Mesenchymal stem cell (in vitro differentiated cells and primary cell): Measurements from ENCODE around the gene TCEAL3.

Source experiments
- DNase-seq: peaks from one replicate; pipeline ENCODE4 v3.0.0-alpha.2; 2013
- H2AFZ ChIP-seq: one replicate; pipeline ENCODE4 v1.6.1; 2013; ENCODE audit warnings: low read depth, mild to moderate bottlenecking, control low read depth, inconsistent platforms, low read length, moderate library complexity
- H2AK5ac ChIP-seq: 2 replicates; pipeline ENCODE4 v1.6.1; 2013; ENCODE audit warnings: low read length, moderate library complexity, mild to moderate bottlenecking, inconsistent platforms; ENCODE audit not compliant: severe bottlenecking
- H2BK120ac ChIP-seq: one replicate; pipeline ENCODE4 v1.6.1; 2013; ENCODE audit warnings: low read depth, mild to moderate bottlenecking, inconsistent platforms, low read length, moderate library complexity
- H2BK12ac ChIP-seq, 2 experiments: one replicate each; pipeline ENCODE4 v1.6.1; 2013; ENCODE audit warnings: inconsistent platforms in 2 of 2, low read length in 2 of 2, mild to moderate bottlenecking in 2 of 2, moderate library complexity in 2 of 2, control low read depth in 1 of 2
- H2BK15ac ChIP-seq: one replicate; pipeline ENCODE4 v1.6.1; 2013; ENCODE audit warnings: mild to moderate bottlenecking, low read depth, inconsistent platforms; ENCODE audit not compliant: poor library complexity, severe bottlenecking
- H2BK5ac ChIP-seq: 2 replicates; pipeline ENCODE4 v1.6.1; 2013; ENCODE audit warnings: low read depth, mild to moderate bottlenecking, low read length, control low read depth, inconsistent platforms; ENCODE audit not compliant: poor library complexity, severe bottlenecking
- H3K14ac ChIP-seq, 2 experiments: one replicate each; pipeline ENCODE4 v1.6.1; 2013; ENCODE audit warnings: inconsistent platforms in 2 of 2, low read length in 2 of 2, control low read depth in 1 of 2, mild to moderate bottlenecking in 1 of 2, moderate library complexity in 1 of 2
- H3K18ac ChIP-seq, 2 experiments: one replicate each; pipeline ENCODE4 v1.6.1; 2013; ENCODE audit warnings: inconsistent platforms in 2 of 2, low read length in 2 of 2, control low read depth in 1 of 2, low read depth in 1 of 2, mild to moderate bottlenecking in 1 of 2
- H3K23ac ChIP-seq, 2 experiments: one replicate each; pipeline ENCODE4 v1.6.1; 2013; ENCODE audit warnings: inconsistent platforms in 2 of 2, low read length in 2 of 2, mild to moderate bottlenecking in 2 of 2, moderate library complexity in 2 of 2, control low read depth in 1 of 2
- H3K27ac ChIP-seq: 2 replicates; pipeline ENCODE4 v1.5.1; 2013; ENCODE audit warnings: mild to moderate bottlenecking, moderate library complexity, low read length, control low read depth, inconsistent platforms; ENCODE audit not compliant: poor library complexity, severe bottlenecking
- H3K27me3 ChIP-seq, 2 experiments: 2 replicates each; pipeline versions ENCODE4 v1.6.1 to v1.7.0; 2013; ENCODE audit warnings: low read length in 2 of 2, mild to moderate bottlenecking in 2 of 2, moderate library complexity in 2 of 2, control low read depth in 1 of 2, inconsistent platforms in 1 of 2; ENCODE audit not compliant: control insufficient read depth in 1 of 2, insufficient read depth in 1 of 2
- H3K36me3 ChIP-seq, 2 experiments: 2 replicates each; pipeline versions ENCODE4 v1.6.1 to v1.7.0; 2013; ENCODE audit warnings: low read length in 2 of 2, control low read depth in 1 of 2, inconsistent platforms in 1 of 2, low read depth in 1 of 2, mild to moderate bottlenecking in 1 of 2; ENCODE audit not compliant: insufficient read depth in 2 of 2, control insufficient read depth in 1 of 2
- H3K4ac ChIP-seq, 2 experiments: one replicate each; pipeline ENCODE4 v1.6.1; 2013; ENCODE audit warnings: inconsistent platforms in 2 of 2, low read length in 2 of 2, mild to moderate bottlenecking in 2 of 2, moderate library complexity in 2 of 2, control low read depth in 1 of 2, low read depth in 1 of 2
- H3K4me1 ChIP-seq: 2 replicates; pipeline ENCODE4 v1.6.1; 2013; ENCODE audit warnings: low read depth, low read length, control low read depth; ENCODE audit not compliant: control insufficient read depth, insufficient read depth
- H3K4me2 ChIP-seq: 2 replicates; pipeline ENCODE4 v1.6.1; 2013; ENCODE audit warnings: low read length, mild to moderate bottlenecking, inconsistent platforms; ENCODE audit not compliant: poor library complexity, severe bottlenecking
- H3K4me3 ChIP-seq, 2 experiments: 2 replicates each; pipeline versions ENCODE4 v1.5.1 to v1.7.0; 2013; ENCODE audit warnings: low read length in 2 of 2, mild to moderate bottlenecking in 2 of 2, control low read depth in 1 of 2, low read depth in 1 of 2; ENCODE audit not compliant: insufficient read depth in 1 of 2
- H3K79me1 ChIP-seq: replicated peaks from 2 replicates; pipeline ENCODE4 v1.6.1; 2013; ENCODE audit warnings: mild to moderate bottlenecking, control low read depth, low read length, inconsistent platforms; ENCODE audit not compliant: poor library complexity, severe bottlenecking
- H3K9ac ChIP-seq: 2 replicates; pipeline ENCODE4 v1.7.0; 2013; ENCODE audit warnings: mild to moderate bottlenecking, low read length, moderate library complexity
- H3K9me3 ChIP-seq: 2 replicates; pipeline ENCODE4 v1.7.0; 2013; ENCODE audit warnings: mild to moderate bottlenecking, low read length; ENCODE audit not compliant: control insufficient read depth
- H4K8ac ChIP-seq: one replicate; pipeline ENCODE4 v1.6.1; 2013; ENCODE audit warnings: inconsistent platforms, mild to moderate bottlenecking, low read length, moderate library complexity
- H4K91ac ChIP-seq: one replicate; pipeline ENCODE4 v1.6.1; 2013; ENCODE audit warnings: mild to moderate bottlenecking, low read length, inconsistent platforms
- WGBS: methylation state at CpG from one replicate; pipeline ENCODE4 v1.1.7; 2013; ENCODE audit warnings: mixed read lengths; 5-methylcytosine and 5-hydroxymethylcytosine counted together

The TCEAL3 gene

DNA sequence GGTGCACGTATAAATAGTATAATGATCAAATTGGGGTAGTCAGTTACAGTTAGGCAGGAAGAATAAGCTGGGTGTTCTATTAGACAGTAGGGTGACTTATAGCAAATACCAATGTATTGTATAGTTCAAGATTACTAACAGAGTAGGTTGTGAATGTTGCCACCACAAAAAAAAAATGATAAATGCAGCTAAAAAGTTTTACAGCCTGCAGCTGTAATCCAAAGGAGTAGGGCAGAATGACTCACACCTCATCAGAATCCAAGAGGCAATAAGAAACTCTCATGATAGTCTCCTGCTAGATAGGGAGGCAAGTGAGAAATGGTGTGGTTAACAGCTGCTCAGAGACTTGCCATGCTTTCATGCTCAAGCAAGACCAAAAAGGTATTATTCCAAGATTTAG, 42.0 kb upstream of the TCEAL3 start:
- H2AK5ac ChIP-seq, result no peak overlapping the region
- no peak overlapping the region for H3K27ac ChIP-seq
- H3K18ac ChIP-seq, result no peak overlapping the region
- 86% methylated on average over 1 of the region's 1 CpG for WGBS
- no peak overlapping the region for H2BK12ac ChIP-seq
- H2BK15ac ChIP-seq, result no peak overlapping the region
- H3K9ac ChIP-seq, result no peak overlapping the region
- no peak overlapping the region for H3K23ac ChIP-seq
- no peak overlapping the region for H3K4ac ChIP-seq
- H3K36me3 ChIP-seq, result no peaks in the 10 kb centered on the region
- H4K8ac ChIP-seq, result no peak overlapping the region
- no peak overlapping the region for H3K14ac ChIP-seq
- peaks cover 0 to 14% of the 10 kb centered on the region in 2 experiments for H3K27me3 ChIP-seq
- H3K4me1 ChIP-seq, result no peaks in the 10 kb centered on the region
- H3K9me3 ChIP-seq, result no peaks in the 10 kb centered on the region
- no peak overlapping the region for H2BK120ac ChIP-seq
- no peak overlapping the region for H3K4me3 ChIP-seq
- H2BK5ac ChIP-seq, result no peak overlapping the region
- no peak overlapping the region for H4K91ac ChIP-seq
- no peaks in the 10 kb centered on the region for H3K79me1 ChIP-seq
- no peak overlapping the region for H2AFZ ChIP-seq
- DNase-seq, result peak; percentile 14
- no peak overlapping the region for H3K4me2 ChIP-seq

DNA sequence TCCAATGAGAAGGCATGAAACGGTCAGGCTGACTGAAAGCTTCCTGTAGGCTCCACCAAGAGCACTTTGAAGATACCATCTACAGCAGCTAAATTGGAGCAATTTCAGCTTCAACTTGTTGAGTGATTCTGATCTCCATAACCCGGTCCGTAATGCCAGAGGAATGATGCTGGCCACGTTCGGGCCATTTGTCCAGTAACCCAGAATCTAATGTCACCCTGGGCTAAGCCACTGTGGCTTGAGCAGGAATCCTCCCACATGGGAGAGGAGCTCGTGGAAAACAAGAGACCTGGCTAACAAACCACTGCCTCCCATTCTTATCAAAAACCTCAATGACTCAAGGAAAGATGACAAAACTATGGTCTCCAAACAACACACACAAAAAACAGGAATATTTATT, 36.6 kb upstream of the TCEAL3 start:
- H3K4me1 ChIP-seq, result no peaks in the 10 kb centered on the region
- H2BK5ac ChIP-seq, result no peak overlapping the region
- H3K4me2 ChIP-seq, result no peak overlapping the region
- no peak overlapping the region for H3K9ac ChIP-seq
- H3K4me3 ChIP-seq, result no peak overlapping the region
- no peak overlapping the region for H3K18ac ChIP-seq
- H4K8ac ChIP-seq, result no peak overlapping the region
- H2AFZ ChIP-seq, result no peak overlapping the region
- H3K27me3 ChIP-seq, result peaks cover 0 to 21% of the 10 kb centered on the region in 2 experiments
- H3K27ac ChIP-seq, result no peak overlapping the region
- DNase-seq, result no peak
- no peak overlapping the region for H2BK120ac ChIP-seq
- no peak overlapping the region for H3K14ac ChIP-seq
- no peaks in the 10 kb centered on the region for H3K36me3 ChIP-seq
- no peak overlapping the region for H2BK12ac ChIP-seq
- H4K91ac ChIP-seq, result no peak overlapping the region
- H3K79me1 ChIP-seq, result no peaks in the 10 kb centered on the region
- H3K4ac ChIP-seq, result no peak overlapping the region
- WGBS, result 92% methylated on average over 6 of the region's 6 CpGs
- H3K23ac ChIP-seq, result no peak overlapping the region
- H3K9me3 ChIP-seq, result no peaks in the 10 kb centered on the region
- no peak overlapping the region for H2BK15ac ChIP-seq
- H2AK5ac ChIP-seq, result no peak overlapping the region

DNA sequence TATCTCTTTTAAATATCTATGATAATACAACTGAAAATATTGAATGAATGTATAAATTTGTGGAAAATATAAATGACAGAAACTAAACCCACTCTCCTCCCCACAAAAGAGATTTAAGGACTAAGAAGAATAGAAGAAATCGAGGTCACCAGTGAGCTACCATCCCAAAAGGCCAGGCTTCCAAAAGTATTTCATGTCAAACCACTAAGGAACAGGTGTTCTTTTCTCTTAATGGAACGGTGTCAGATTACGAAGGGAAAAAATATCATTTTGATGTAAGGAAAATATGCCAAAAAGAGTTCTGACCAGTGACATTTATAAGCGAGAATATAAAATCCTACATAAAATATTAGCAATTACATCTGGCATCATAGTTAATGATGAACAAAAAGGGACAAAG, 36.0 kb upstream of the TCEAL3 start:
- no peak overlapping the region for H2BK15ac ChIP-seq
- no peak overlapping the region for H2BK5ac ChIP-seq
- no peak overlapping the region for H3K4me2 ChIP-seq
- H3K23ac ChIP-seq, result no peak overlapping the region
- no peak overlapping the region for H2BK120ac ChIP-seq
- H2AFZ ChIP-seq, result no peak overlapping the region
- DNase-seq, result no peak
- no peak overlapping the region for H2AK5ac ChIP-seq
- no peak overlapping the region for H3K27ac ChIP-seq
- H3K14ac ChIP-seq, result no peak overlapping the region
- H3K4me3 ChIP-seq, result no peak overlapping the region
- no peaks in the 10 kb centered on the region for H3K36me3 ChIP-seq
- H3K4ac ChIP-seq, result no peak overlapping the region
- no CpG with 5 or more reads among the region's 4 CpGs for WGBS
- no peak overlapping the region for H4K8ac ChIP-seq
- H3K79me1 ChIP-seq, result no peaks in the 10 kb centered on the region
- no peaks in the 10 kb centered on the region for H3K4me1 ChIP-seq
- H3K27me3 ChIP-seq, result peaks cover 0 to 20% of the 10 kb centered on the region in 2 experiments
- no peak overlapping the region for H4K91ac ChIP-seq
- H3K9ac ChIP-seq, result no peak overlapping the region
- H3K9me3 ChIP-seq, result no peaks in the 10 kb centered on the region
- no peak overlapping the region for H3K18ac ChIP-seq
- H2BK12ac ChIP-seq, result no peak overlapping the region

DNA sequence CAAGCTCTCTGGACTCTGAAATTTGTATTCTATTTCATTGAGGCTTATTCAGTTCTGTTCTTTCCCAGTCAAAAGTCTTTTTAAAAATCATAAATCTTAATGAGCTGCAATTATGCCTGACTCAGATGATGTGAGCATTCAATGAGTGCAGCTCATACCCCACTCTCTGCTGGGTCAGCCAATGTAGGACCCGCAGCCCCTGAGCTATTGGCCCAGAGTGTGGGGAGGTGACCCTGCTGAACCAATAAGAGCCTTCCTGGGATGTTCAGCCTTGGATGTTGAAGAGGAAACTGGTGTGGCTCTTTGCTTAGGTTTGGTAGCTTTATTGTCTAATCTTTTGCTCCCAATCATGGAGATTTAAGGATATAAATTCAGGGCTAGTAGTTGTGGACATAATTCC, 34.6 kb upstream of the TCEAL3 start:
- Histone ChIP-seq H3K18ac (no peak overlapping the region), H2AFZ (no peak overlapping the region), H3K4ac (no peak overlapping the region), H3K27ac (no peak overlapping the region), H2BK12ac (no peak overlapping the region), H2AK5ac (no peak overlapping the region), H3K4me2 (no peak overlapping the region), H4K8ac (no peak overlapping the region), H3K9ac (no peak overlapping the region), H3K4me1 (no peaks in the 10 kb centered on the region), H3K4me3 (no peak overlapping the region), H4K91ac (no peak overlapping the region), H3K27me3 (peaks cover 0 to 12% of the 10 kb centered on the region in 2 experiments), H3K14ac (no peak overlapping the region), H2BK5ac (no peak overlapping the region), H3K79me1 (no peaks in the 10 kb centered on the region), H3K23ac (no peak overlapping the region), H2BK120ac (no peak overlapping the region), H3K9me3 (no peaks in the 10 kb centered on the region), H3K36me3 (no peaks in the 10 kb centered on the region), H2BK15ac (no peak overlapping the region)
- DNase-seq, result no peak
- 86% methylated on average over 1 of the region's 1 CpG for WGBS
